Measurements from ENCODE around the gene RNU1-4.
"Not testable (repeated sequence)": the region's sequence is repeated elsewhere in the genome, so short reads cannot be mapped to it uniquely, and the experiment has no call there.

Gene RNU1-4

GRCh38 chr1:16740047-16740964 is at the start of gene RNU1-4:
TSS of gene RNU1-4 (plus strand) at chr1:16740516.
- DNase-seq: not testable (repeated sequence)

- not testable (repeated sequence) for DNase-seq
Measured at GRCh38 chr1:16690971-16691682, 49.2 kb upstream of the RNU1-4 start.

GRCh38 chr1:16692283-16692682 is 48.0 kb upstream of the RNU1-4 start:
- not testable (repeated sequence) for DNase-seq

DNA sequence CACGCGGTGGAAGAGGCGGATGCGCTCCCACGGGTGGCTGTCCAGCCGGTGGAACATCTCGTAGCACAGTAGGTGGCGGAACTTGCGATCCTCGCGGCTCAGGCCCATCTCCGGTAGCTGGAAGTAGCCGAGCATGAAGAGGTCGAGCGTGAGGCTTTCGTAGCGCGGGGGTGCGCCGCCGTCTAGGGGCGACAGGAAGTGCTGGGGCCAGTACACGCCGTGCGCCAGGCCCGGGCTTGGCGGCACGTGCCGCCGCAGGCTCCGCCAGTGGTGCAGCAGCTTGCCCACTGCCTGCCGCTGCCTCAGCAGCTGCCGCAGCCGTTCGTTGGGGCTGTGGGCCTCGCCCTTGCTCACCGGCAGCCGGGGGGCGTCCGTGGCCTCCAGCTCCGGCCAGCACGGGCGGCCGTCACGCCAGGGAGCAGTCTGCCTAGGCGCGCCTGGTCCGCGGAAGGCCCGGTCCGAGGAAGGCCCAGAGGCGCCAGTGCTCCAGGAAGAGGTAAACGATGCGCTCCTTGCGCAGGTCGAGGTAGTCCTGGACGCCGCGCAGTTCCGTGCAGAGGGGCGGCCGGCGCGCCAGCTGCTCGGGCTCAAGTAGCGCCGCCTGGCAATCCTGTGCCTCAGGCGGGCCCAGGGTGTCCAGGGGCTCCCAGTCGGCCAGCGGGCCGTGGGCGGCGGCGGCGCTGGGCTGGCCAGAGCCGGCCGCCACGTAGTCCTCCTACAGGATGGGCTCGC is 47.4 kb upstream of the RNU1-4 start:
- DNase-seq: not testable (repeated sequence)

GRCh38 chr1:16693449-16694307 is 46.6 kb upstream of the RNU1-4 start:
- not testable (repeated sequence) for DNase-seq

DNA sequence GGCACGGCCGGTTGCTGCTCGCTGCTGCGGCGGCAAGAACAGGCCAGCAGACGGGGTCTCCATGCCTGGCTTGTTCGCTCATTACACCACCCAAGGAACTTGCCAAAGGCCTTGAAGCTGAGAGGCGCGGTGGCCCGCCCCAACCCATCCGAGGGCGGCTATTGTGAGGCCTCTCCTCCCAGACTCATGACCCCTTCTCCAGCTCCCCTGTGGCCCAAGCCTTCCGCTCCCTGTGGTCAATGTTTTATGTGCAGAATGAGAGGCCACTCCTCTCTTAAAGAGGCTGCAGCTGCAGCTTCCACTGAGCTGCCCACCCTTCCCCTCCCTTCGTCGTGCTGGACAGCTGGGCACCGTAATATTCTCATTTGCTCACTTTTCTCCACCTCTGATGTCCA is 46.0 kb upstream of the RNU1-4 start:
- DNase-seq: not testable (repeated sequence)

GRCh38 chr1:16696507-16697150 is 43.7 kb upstream of the RNU1-4 start:
- DNase-seq: peak; percentile 90

DNA sequence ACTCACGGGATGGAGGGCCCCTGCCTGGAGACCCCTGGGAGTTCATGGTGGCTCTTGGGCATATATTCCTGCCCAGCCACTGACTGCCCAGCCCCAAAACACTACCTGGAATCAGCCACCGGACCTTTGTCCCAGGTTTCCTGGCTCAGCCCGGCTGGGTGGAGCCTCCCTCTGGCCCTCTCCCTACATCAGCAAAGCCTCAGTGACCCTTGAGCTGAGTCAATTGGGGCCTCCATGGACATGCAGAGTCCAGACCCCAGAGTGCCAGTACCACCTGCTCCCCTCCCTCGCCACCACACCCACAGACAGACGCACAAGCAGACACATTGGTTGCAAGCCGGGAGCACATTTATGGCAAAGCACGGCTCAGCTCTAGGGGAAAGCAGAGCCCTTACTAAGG is 43.2 kb upstream of the RNU1-4 start:
- DNase-seq: not testable (repeated sequence)

DNA sequence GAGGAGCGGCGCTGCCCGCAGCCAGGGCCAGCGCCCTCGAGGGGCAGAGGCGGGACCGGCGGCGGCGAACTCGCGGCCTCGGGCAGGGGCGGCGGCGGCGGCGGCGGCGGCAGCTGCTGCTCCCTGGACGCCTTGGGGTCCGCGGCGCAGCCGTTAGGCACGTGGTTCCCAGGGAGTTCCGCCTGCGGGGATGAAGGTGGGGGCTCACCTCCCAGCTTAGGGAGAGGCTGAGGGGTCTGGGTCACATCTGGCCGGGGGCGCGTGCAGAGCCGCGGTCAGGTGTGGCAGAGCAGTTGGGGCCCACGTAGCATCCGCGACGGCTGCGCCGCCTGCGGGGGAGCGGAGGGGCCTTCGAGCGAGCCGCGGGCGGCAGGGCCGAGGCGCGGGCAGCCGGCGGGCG is 40.9 kb upstream of the RNU1-4 start:
- not testable (repeated sequence) for DNase-seq

GRCh38 chr1:16700138-16700895 is 40.0 kb upstream of the RNU1-4 start:
- not testable (repeated sequence) for DNase-seq

- not testable (repeated sequence) for DNase-seq
Measured at GRCh38 chr1:16701189-16701588, 39.1 kb upstream of the RNU1-4 start.

- not testable (repeated sequence) for DNase-seq
Measured at GRCh38 chr1:16702280-16702679, 38.0 kb upstream of the RNU1-4 start.

- DNase-seq: not testable (repeated sequence)
Measured at GRCh38 chr1:16703141-16703540, 37.2 kb upstream of the RNU1-4 start.

DNA sequence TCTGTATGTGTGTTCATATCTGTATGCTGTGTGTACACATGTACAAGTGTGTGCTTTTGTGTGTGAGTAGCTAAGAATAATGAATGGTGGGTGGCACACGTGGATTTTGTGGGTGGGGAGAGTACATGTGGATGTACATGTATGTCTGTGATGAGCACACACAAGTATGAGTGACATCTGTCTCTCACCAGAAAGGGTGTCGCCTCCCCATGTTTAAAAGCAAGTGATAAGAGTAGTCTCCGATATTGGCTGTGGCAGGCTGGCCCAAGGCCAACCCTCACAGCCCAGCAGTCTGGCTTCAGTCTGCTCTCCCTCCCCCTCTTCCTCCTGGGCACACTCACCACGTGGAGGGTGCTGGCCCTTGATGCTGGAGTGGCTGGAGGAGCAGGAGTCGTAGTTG is 36.7 kb upstream of the RNU1-4 start:
- DNase-seq: not testable (repeated sequence)

- not testable (repeated sequence) for DNase-seq
Measured at GRCh38 chr1:16704076-16704475, 36.2 kb upstream of the RNU1-4 start.

DNA sequence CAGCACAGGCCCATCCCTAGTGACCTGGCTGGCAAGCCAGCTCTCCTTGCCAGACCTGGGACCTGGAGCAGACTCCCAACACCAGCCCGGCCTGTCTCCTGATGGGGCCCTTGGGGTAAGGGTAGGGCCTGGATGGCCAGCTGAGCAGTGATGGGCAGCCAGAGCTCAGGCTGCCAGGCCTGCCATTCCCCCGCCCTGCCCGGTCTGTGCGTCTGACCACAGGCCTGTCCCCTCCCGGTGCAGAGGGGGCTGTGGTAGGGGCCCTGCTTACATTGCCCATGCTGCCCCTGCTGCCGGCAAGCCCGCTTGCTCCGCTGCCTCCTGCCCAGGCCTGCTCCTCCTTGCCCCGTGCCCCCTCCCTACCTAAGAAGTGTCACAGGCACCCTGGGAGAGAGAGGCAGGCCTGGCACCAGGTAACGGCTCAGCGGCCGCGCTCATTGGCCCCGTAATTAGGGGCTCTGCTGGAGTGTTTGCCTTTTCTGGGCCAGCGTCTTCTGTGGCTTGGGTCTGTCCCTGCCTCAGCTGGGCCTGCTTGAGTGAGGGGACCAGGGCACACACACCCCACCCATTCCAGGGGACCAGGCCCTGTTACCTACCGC is 35.7 kb upstream of the RNU1-4 start:
- DNase-seq: not testable (repeated sequence)

DNA sequence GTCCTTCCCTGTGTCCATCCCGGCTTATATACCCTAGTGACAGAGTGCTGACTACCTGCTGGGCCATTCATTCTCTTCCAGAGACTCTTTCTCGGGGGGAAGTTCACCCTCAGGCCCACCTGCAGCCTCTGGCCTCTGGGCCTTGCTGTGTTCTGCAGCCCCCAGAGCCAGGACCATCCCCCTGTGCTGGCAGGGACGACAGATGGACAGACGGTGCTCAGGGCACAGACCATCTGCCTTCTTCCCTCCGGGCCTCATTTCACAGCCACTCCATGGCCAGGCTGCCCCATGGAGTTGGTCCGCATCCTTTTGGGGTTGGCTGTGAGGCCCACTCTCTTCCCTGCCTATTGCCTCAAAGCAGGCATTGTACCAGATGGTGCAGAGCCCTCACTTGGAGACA is 34.0 kb upstream of the RNU1-4 start:
- not testable (repeated sequence) for DNase-seq

DNA sequence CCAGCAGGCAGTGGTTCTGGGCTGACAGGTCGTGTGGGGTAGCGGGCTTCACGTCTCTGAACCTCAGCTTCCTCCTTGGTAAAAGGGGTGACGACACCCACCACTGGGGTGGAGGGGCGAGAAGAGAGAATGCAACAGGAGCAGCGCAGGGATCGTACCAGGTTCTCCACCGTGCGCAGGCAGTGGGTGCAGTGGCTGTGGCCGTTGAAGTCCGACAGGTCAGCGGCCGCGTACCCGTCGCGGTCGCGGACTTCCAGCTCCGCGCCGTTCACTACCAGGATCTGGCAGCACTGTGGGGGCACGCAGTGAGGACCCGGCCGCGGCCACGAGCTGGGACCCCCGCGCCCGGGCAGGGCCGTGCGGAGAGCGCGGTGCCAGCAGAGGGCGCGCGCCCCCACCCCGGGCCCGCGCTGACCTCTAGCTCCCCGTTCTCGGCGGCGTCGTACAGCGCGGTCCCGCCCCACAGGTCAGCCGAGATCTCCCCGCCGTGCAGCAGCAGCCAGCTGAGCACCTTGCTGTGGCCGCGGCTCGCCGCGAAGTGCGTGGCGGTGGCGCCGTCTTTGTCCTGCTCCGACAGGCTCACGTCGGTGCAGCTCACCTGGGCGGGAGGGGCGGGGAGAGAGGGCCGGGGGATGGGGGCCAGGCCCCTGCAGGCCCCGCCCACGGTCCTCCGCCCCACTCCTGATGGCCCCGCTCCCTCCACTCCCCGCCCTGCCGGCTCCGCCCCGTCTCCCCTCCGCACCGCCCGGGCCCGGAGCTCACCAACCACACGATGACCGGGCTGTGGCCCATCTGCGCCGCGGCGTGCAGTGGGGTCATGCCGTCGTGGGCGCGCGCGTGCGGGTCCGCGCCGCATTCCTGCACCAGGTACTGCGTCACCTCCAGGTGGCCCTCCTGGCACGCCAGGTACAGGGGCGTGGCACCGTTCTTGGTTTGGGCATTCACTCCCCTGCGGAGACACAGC is 32.9 kb upstream of the RNU1-4 start:
- DNase-seq: peak; percentile 31

DNA sequence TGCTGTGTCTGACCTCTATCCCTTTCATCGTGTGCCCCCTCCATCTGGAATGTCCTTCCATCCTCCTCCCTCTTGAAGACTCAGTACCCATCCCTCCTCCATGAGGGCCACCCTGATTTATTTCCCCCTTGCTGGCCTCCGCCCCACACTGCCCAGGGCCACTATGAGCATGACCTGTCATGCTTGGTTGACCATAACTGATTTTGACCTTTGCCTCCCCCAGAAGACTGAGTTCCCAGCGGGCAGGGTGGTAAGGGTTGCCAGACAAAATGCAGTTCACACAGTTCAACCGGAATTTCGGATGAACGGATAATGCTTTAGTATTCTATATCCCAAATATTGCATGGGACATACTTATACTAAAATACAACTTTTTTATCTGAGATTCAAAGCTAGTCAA is 31.6 kb upstream of the RNU1-4 start:
- DNase-seq: not testable (repeated sequence)
